ENCODE measurements around the gene HENMT1.
"Not testable (repeated sequence)": the region's sequence is repeated elsewhere in the genome, so short reads cannot be mapped to it uniquely, and the experiment has no call there.

Gene HENMT1

GRCh38 chr1:108670131-108670773, 9.4 kb upstream of the HENMT1 start:
- DNase-seq = no peak

GRCh38 chr1:108669679-108670078, 8.8 kb upstream of the HENMT1 start:
- no peak for DNase-seq

- DNase-seq = no peak
These were observed 7.9 kb upstream of the HENMT1 start for GRCh38 chr1:108668777-108669176.

- not testable (repeated sequence) for DNase-seq
These were observed 6.5 kb upstream of the HENMT1 start for GRCh38 chr1:108667422-108667821.

GRCh38 chr1:108665771-108666170, 4.9 kb upstream of the HENMT1 start:
- DNase-seq = no peak

- no peak for DNase-seq
These were observed 4.2 kb upstream of the HENMT1 start for GRCh38 chr1:108665067-108665466.

GRCh38 chr1:108664481-108664880, 3.6 kb upstream of the HENMT1 start:
- DNase-seq = no peak

DNA sequence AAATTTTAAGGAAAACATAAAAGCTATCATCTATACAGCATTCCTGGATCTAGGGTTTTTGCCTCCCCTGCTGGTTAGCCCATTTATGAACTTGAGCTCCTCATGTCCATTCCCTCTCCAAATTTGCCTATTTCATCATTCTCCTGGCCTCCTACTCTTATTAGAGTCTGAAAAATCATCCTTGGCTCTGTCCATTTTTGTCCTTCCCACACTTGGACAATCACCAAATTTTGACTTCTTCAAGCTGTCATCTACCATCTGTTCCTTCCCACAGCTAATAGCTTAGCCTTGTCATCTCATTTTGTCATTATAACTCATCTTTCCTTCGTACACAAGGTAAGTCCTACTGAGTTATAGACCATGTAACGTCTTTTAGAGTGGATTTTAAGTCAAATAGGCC, 2.2 kb upstream of the HENMT1 start:
- no peak for DNase-seq

DNA sequence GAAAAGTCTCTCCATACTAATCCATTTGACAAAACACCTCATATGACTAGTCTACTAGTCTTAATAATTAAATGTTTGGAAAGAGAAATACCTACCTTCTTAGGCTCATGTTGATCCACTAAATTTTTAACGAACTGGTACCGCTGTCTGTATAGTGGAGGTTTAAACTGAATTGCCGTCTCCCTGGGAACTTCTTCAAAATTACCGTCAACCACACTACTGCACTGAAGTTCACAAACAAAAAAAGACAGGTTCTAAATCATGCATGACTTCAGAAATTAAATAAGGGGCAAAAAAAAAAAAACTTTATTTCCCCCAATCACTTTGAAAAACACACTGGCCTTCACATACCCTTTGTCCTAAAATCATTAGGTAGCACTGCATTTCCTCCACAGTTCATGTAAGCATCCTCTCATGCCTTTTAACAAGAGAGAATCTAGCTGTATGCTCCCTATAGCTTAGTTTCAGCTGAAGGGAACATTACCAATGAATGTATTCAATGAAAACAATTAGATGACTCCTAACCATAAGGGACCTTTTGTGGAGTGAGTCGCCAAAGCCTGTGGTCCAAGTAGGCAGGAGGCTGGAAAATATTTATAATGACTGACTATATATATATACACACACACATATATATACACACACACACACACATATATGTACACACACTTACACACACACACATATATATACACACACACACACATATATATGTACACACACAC, 3.4 kb downstream of the HENMT1 start:
- DNase-seq = no peak

- no peak for DNase-seq
These were observed 7.3 kb downstream of the HENMT1 start for GRCh38 chr1:108653431-108654105.

GRCh38 chr1:108646648-108647269, 14.1 kb downstream of the HENMT1 start:
- no peak for DNase-seq

- no peak for DNase-seq
These were observed 14.6 kb downstream of the HENMT1 start for GRCh38 chr1:108646265-108646647.

DNA sequence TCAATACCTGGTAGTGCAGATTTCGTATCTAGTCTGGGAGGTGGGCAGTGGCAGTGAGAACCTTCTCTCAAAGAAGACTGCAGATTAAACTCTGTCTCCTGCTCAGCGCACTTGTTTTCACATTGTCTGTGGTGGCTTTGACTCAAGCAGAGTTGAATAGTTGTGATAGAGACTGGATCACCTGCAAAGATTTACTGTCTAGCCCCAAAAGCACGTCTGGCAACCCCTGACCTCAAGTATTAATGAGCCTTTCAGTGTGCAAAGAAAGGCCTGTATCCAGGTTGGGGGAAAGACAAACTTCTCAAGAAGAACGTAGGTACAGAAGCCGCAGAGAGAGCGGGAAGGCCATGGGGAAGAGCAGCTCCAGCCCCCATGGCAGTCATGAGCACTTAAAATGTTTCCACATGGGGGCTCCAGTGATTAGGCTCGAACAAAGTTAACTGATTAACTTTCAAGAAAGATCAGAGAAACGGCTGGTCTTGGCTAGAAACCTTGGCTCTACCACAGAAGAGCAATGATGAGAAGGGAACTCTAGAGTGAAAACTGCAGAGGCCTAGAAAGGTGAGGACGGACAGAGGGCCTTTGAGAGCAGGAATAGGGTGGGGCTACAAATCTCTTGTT, 15.2 kb downstream of the HENMT1 start:
- DNase-seq = no peak

- no peak for DNase-seq
These were observed 15.9 kb downstream of the HENMT1 start for GRCh38 chr1:108644984-108645383.

DNA sequence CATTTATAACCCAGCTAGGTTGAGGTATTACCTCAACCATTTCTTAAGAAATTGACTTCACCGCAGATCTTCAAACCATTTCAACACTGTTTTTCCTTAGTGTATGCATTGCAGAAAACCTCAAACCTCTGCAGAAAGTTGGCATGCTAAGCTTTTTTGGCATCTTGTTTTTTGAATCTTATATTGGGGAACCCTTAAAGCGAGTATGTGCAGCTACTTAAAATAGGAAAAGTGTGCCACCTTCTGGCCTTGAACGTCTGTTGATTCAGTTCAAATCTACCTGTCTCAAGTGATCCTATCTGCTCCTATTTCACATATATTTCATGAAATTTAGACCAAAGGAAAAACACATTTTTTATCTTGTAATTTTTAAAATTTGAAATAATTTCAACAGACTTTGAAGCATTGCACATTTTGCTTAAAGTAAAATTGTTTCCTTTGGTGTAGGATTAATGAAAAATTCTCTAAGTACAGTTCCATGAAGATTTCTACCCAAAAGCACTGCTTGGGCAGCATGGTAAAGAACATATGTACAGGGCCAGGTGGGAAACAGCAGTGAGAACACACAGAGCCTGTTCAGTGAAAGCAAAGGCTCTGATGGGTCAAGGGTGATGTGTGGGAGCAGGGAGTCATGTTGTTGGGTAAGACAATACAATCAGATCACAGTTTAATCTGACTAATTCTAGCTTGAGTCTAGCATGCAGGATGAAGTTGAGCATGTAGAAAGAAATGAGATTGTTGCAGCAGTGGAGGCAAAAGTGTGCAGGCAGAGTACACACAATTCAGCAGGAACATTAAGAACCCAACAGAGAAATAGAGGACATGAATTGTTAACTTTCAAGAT, 17.2 kb downstream of the HENMT1 start:
- no peak for DNase-seq

GRCh38 chr1:108640863-108641262, 20.0 kb downstream of the HENMT1 start:
- not testable (repeated sequence) for DNase-seq

- no peak for DNase-seq
These were observed 20.9 kb downstream of the HENMT1 start for GRCh38 chr1:108639899-108640560.

- DNase-seq = no peak
These were observed 24.0 kb downstream of the HENMT1 start for GRCh38 chr1:108636876-108637275.

GRCh38 chr1:108634521-108634920, 26.4 kb downstream of the HENMT1 start:
- DNase-seq = no peak

DNA sequence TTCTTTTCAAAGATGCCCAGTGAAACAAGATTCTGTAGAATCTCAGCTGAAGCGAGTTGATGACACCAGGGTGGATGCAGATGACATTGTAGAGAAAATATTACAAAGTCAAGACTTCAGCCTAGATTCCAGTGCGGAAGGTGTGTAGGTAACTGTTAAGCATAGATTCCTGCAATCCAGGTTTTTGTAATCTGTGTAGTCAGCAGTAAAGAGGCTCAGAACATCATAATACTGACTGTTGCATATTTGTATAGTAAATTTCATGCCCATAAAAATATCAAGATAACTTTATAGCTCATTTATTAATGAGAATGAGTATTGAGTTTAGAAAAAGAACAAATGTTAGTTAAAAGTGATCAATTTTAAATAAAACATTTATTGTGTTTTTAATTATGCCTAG, 32.2 kb downstream of the HENMT1 start:
- no peak for DNase-seq

DNA sequence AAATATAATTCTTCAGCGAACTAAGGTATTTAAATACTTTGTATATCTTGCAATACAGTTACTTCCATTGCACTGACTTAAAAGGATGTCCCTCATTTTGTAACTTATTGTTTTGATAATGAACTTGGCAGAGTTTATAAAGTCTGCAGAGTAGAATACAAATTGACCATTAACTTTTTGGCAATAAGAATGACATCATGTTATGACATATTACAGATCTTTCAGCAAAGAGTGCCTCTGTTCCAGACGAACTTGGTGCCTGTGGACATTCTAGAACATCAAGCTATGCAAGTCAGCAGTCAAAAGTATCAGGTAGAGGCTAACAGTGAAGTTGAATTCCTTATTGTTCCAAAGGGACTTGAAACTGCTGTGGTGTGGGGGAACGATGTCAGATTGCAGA, 32.9 kb downstream of the HENMT1 start:
- no peak for DNase-seq

DNA sequence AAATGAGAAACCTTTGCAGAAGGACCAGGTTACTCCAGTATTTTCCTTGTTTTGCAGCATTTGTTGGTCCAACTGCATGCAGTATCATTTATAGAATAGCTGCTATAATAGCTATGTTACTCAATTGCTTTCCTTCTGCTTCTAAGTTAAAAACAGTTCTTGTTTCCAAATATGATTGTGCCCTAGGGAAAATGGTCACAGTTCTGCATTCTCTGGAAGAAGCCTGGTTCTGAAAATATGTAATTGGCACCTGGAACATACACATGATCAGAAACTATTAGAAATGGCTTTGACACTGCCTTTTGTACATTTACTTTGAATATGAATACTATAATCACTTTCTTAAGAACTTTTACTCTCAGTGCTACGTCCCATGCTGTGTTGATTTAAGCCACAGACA, 33.6 kb downstream of the HENMT1 start:
- no peak for DNase-seq
